Small intestine (tissue), 7 donors: ENCODE results near the gene BCAS4. TPM values are rescaled to one million over a fixed set of nuclear protein-coding genes. Genes with fewer than 3 reads are reported as not detected.
"Not testable (repeated sequence)": the region's sequence is repeated elsewhere in the genome, so short reads cannot be mapped to it uniquely, and the experiment has no call there.

ENCODE experiments used
- DNase-seq, 2 donors: peaks; one replicate each; pipeline versions ENCODE4 v3.0.0 to v3.0.0-alpha.2; 2013
- FAIRE-seq: peaks from 2 replicates; lab custom pipeline; 2012; peaks lifted over from hg19 to GRCh38; lab: Jason Lieb, UNC
- H3K27ac ChIP-seq, 3 donors: one replicate each; pipeline ENCODE4 v1.5.1; 2013; ENCODE audit warnings: low read length in 2 of 3, mild to moderate bottlenecking in 2 of 3, control low read depth in 1 of 3, inconsistent platforms in 1 of 3, low read depth in 1 of 3, moderate library complexity in 1 of 3
- H3K27me3 ChIP-seq, 3 donors: one replicate each; pipeline ENCODE4 v1.6.1; 2013; ENCODE audit warnings: low read length in 3 of 3, inconsistent platforms in 1 of 3; ENCODE audit not compliant: control insufficient read depth in 3 of 3, insufficient read depth in 3 of 3
- H3K36me3 ChIP-seq, 3 donors: one replicate each; pipeline ENCODE4 v1.6.1; 2013; ENCODE audit warnings: low read length in 3 of 3, inconsistent platforms in 1 of 3, low read depth in 1 of 3, mild to moderate bottlenecking in 1 of 3, moderate library complexity in 1 of 3; ENCODE audit not compliant: control insufficient read depth in 3 of 3, insufficient read depth in 2 of 3
- H3K4me1 ChIP-seq, 3 donors: one replicate each; pipeline ENCODE4 v1.6.1; 2013; ENCODE audit warnings: low read length in 2 of 3, inconsistent platforms in 1 of 3, low read depth in 1 of 3, mild to moderate bottlenecking in 1 of 3, moderate library complexity in 1 of 3; ENCODE audit not compliant: control insufficient read depth in 3 of 3, insufficient read depth in 2 of 3
- H3K4me3 ChIP-seq, 3 donors: one replicate each; pipeline ENCODE4 v1.5.1; 2013; ENCODE audit warnings: low read length in 3 of 3, control low read depth in 1 of 3, inconsistent platforms in 1 of 3, low read depth in 1 of 3, mild to moderate bottlenecking in 1 of 3, moderate library complexity in 1 of 3
- H3K9me3 ChIP-seq, 2 donors: one replicate each; pipeline ENCODE4 v1.6.1; 2013; ENCODE audit warnings: low read depth in 1 of 2, low read length in 1 of 2; ENCODE audit not compliant: control insufficient read depth in 2 of 2, insufficient read depth in 1 of 2
- whole genome bisulfite sequencing, 3 donors: extraction: QIAGEN DNeasy Blood & Tissue Kit; methylation state at CpG; one replicate each; pipeline ENCODE4 v1.1.7; 2013; 5-methylcytosine and 5-hydroxymethylcytosine counted together
- polyA plus RNA-seq, 4 donors: library from polyadenylated mRNA; stranded (reverse) in 3 of 4; unstranded in 1 of 4; fragments of 200-250 nt in 3 of 4; fragments of 120-200 nt in 1 of 4; gene quantifications; one replicate each; pipeline versions ENCODE4 v1.2.1 to v1.2.3, GENCODE V29; 2013
- donor health status: healthy with polysubstance abuse.
- donor health status: control.
- donor health status: control.
- donor health status: Bipolar disorder and iron deficiency.
- donor health status: healthy.

The BCAS4 gene
- polyA plus RNA-seq, 4 donors: 0.45 to 4.0 (median 1.5) TPM

DNA sequence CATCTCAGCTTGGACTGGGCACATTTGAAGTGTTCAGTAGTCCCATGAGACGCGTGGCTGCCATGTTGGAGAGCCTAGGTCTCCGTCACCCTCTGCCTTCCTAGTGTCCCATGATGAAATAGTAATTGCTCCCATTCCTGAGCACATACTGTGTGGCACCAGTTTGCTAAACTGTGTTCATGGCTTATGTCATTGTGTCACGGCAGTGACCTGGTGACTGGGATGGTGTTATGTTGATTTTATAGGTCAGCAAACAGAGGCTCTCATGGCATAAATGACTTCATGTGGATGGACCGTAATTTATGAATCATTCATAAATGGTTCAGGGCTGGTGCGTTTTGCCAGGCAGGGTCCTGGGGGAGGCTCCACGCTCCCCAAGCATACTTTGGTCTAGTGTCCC lies 3.8 kb downstream of the BCAS4 start:
- Histone ChIP-seq H3K9me3 (no peaks in the 10 kb centered on the region), H3K36me3 (no peaks in the 10 kb centered on the region), H3K27ac (no peak overlapping the region), H3K27me3 (no peaks in the 10 kb centered on the region), H3K4me3 (no peak overlapping the region), H3K4me1 (peaks cover 0 to 6% (median 3%) of the 10 kb centered on the region in 3 donors)
- FAIRE-seq (no peak), DNase-seq (no peak)
- WGBS, 3 donors: 84 to 93% (median 86%) methylated on average over 7 of the region's 7 CpGs

DNA sequence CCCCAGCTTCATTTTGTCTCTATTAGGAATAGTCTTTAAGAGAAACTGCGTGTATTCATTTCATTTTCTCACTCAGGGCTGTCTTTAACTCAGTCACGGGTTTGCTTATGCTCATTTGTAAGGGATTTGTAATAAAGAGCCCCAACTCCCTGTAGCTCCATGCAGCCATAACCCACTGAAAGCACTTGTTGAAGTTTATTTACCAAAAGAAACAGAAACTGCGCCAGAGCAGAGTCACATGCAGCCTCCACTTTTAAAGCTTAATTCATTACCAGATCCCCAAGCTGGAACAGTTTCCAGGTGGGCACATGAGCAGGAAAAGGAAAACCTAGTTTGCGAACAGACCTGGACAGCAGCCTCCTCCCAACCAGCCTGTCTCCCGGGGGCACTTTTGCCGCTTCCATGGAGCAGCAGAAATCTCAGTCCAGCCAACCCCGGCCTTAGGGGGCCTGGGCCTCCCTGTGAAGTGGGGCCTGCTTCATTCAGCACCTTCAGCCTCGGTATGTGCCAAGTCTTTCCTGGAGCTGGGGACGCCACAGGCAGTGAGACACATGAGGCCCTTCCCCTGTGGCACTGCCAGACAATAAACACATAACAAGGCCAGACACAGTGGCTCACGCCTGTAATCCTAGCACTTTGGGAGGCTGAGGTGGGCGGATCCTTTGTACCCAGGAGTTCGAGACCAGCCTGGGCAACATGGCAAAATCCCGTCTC lies 4.5 kb downstream of the BCAS4 start:
- FAIRE-seq: no peak
- WGBS, 3 donors: 79 to 88% (median 83%) methylated on average over 13 of the region's 13 CpGs
- Histone ChIP-seq H3K9me3 (no peaks in the 10 kb centered on the region), H3K4me1 (peaks cover 0 to 2% (median 2%) of the 10 kb centered on the region in 3 donors), H3K27me3 (no peaks in the 10 kb centered on the region), H3K27ac (no peak overlapping the region), H3K4me3 (no peak overlapping the region), H3K36me3 (no peaks in the 10 kb centered on the region)
- DNase-seq: no peak

DNA sequence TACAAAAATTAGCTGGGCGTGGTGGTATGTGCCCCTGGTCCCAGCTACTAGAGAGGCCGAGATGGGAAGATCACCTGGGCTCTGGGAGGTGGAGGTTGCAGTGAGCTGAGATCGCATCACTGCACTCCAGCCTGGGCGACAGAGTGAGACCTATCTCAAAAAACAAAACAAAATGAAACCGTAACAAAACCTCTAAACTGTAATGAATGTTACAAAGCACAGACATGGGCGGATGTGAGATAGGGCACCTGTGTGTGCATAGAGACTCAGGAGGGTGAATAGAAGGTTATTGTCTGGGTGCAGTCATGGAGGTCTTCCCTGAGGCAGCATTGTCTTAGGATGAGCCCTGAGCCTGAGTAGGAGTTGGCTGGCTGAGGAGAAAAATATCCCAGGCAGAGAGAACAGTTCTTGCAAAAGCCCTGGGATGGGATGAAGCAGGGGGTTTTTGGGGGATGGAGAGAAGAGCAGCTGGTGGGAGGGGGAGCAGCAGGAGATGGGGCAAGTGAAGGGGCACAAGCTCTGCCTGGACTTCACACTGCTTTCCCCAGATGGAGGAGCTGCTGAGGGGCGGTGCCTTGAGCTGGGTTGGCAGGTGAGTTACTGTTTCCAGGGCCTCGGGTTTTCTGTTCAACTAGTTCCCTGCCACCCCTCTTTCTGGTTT lies 5.2 kb downstream of the BCAS4 start:
- Histone ChIP-seq H3K36me3 (no peaks in the 10 kb centered on the region), H3K4me1 (no peaks in the 10 kb centered on the region), H3K4me3 (no peak overlapping the region), H3K27ac (no peak overlapping the region), H3K27me3 (no peaks in the 10 kb centered on the region), H3K9me3 (no peaks in the 10 kb centered on the region)
- DNase-seq (no peak), FAIRE-seq (no peak)
- 83 to 87% (median 85%) methylated on average over 8 of the region's 8 CpGs for WGBS, 3 donors

DNA sequence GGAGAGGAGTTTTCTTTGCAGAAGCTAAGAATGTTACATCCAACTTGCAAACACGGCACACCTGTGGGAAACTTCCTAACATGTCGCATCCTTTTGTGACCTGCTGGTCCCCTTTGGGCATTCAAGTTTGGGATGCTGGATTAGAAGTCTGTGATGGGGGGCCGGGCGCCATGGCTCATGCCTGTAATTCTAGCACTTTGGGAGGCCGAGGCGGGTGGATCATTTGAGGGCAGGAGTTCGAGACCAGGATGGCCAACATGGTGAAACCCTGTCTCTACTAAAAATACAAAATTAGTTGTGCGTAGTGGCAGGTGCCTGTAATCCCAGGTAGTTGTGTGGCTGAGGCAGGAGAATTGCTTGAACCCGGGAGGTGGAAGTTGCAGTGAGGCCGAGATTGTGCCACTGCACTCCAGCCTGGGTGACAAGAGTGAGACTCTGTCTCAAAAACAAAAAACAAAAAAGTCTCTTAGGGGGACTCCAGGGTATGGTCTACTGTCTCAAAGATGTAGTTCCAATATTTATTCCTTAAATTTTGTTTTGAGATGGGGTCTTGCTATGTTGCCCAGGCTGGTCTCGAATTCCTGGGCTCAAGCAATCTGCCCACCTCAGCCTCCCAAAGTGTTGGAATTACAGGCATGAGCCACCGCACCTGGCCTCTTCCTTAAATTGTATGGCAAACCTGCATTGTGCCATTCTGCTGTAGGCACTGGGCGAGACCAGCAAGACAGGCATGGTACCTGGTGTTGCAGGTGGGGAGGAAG lies 6.3 kb downstream of the BCAS4 start:
- H3K4me3 ChIP-seq, FAIRE-seq, H3K27ac ChIP-seq, DNase-seq, H3K36me3 ChIP-seq, H3K27me3 ChIP-seq, H3K9me3 ChIP-seq, H3K4me1 ChIP-seq: not testable (repeated sequence)
- WGBS, 3 donors: 92 to 95% (median 93%) methylated on average over 13 of the region's 13 CpGs

DNA sequence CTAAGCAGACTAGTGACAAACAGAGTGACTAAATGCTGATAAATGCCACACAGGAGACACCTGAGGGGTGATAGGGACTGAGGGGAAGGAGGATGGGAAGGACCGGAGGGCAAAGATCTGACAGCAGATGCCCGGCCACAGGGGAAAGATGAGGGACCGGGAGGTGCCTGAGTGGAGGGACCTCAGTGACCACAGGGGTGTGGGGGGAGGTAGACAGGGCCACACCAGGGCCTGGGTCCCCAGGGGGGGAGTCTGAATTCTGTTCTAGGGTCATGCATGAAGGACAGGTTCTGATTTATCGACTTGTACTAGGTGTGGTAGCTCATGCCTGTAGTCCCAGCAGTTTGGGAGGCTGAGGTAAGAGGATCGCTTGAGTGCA lies 6.9 kb downstream of the BCAS4 start:
- 81 to 85% (median 82%) methylated on average over 5 of the region's 5 CpGs for WGBS, 3 donors
- no peaks in the 10 kb centered on the region for H3K27me3 ChIP-seq
- DNase-seq (no peak), FAIRE-seq (no peak)
- H3K36me3 ChIP-seq: no peaks in the 10 kb centered on the region
- no peak overlapping the region for H3K27ac ChIP-seq
- H3K9me3 ChIP-seq: no peaks in the 10 kb centered on the region
- no peak overlapping the region for H3K4me3 ChIP-seq
- no peaks in the 10 kb centered on the region for H3K4me1 ChIP-seq

DNA sequence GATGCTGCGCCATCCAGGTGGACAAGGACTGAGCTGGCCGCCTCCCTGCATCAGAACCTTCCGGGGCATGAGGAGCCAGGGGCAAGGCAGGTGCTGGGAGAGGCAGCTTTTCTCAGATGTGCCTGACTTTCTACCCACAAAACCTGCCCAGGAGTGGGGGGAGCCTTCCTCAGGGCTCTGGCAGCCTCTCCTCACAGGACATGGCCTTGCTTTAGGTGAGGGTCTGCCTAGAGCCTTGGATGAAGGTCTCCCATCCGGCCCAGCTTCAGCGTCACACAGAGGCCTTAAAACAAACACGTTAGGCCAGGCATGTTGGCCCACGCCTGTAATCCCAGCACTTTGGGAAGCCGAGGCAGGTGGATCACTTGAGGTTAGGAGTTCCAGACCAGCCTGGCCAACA lies 7.4 kb downstream of the BCAS4 start:
- Histone ChIP-seq H3K4me3 (no peak overlapping the region), H3K4me1 (no peaks in the 10 kb centered on the region), H3K36me3 (no peaks in the 10 kb centered on the region), H3K27me3 (no peaks in the 10 kb centered on the region), H3K9me3 (no peaks in the 10 kb centered on the region), H3K27ac (no peak overlapping the region)
- WGBS, 3 donors: 90 to 95% (median 93%) methylated on average over 8 of the region's 8 CpGs
- no peak for DNase-seq
- no peak for FAIRE-seq

DNA sequence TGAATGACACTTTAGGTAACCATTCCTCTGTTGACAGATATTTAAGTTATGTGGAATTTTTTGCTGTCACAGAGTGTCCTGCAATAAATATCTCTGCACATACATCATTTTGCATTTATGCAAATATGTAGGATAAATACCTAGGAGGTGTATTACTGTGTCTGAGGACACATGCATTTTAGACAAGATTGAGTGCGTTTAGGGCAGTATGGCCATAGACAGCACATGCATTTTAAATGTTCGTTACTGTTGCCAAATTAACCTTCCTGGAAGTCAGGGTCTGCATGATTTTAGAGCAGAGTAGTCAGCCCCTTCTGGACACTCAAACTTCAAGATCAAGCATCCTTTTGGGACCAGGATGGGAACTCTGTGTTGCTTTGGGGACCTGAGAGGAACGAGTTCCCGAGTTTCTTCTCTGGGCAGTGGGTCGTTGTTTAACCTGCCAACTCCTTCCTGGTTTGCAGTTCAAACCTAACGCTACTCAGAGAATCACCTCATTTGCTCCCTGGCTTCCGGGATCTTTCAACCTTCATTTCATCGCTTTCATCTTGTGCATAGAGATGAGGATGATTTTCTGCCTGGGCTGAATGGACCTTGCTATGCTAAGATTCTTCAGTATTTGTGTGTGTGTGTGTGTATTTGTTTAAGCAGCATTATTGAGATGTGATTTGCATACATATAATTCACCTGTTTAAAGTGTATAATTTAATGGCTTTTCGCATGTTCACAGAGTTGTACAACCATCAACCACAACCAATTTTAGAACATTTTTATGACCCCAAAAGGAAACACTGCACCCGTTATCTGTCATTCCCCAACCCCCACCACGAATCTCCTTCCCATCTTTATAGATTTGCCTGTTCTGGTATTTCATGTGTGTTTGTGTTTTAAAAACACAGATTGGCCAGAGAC lies 9.8 kb downstream of the BCAS4 start:
- Histone ChIP-seq H3K9me3 (no peaks in the 10 kb centered on the region), H3K27ac (peak overlapping the region in 2 of 3 donors; percentile 35 to 38), H3K36me3 (no peaks in the 10 kb centered on the region), H3K4me1 (no peaks in the 10 kb centered on the region), H3K27me3 (no peaks in the 10 kb centered on the region), H3K4me3 (no peak overlapping the region)
- 36 to 51% (median 43%) methylated on average over 11 of the region's 11 CpGs for WGBS, 3 donors
- DNase-seq: peak in 1 of 2 donors; percentile 33
- no peak for FAIRE-seq

DNA sequence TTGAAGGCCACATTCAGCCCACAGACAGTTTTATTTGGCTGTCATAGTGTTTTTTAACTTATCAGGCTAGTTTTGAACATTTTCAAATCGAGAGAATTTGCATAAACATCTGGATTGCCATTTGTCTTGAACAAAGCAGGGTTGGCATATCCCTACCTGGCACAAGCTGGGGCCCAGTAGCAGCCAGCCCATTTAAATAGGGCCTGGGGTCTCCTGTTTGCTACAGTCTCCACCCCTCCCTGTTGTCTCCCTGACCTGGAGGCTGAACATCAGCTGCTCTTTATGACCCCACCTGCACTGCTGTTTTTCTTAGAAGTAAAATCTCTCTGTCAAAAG lies 10.5 kb downstream of the BCAS4 start:
- Histone ChIP-seq H3K4me1 (no peaks in the 10 kb centered on the region), H3K27ac (peak overlapping the region in 2 of 3 donors; percentile 27 to 35), H3K36me3 (no peaks in the 10 kb centered on the region), H3K4me3 (no peak overlapping the region), H3K9me3 (no peaks in the 10 kb centered on the region), H3K27me3 (no peaks in the 10 kb centered on the region)
- DNase-seq (no peak), FAIRE-seq (no peak)
- WGBS, 3 donors: 50 to 87% (median 50%) methylated on average over 1 of the region's 1 CpG
